Left colon (tissue), 2 donors: ENCODE measurements around the gene DOP1A. TPM values are rescaled to one million over a fixed set of nuclear protein-coding genes. Genes with fewer than 3 reads are reported as not detected.
A peak's percentile ranks its signal among the peaks of the same experiment; 100 is the strongest.

ENCODE experiments used
- ATAC-seq: fragments of 200-7000 bp; cut with Tn5 transposase; one replicate; pipeline ENCODE4 v1.9.1; 2020; ENCODE audit warnings: mild to moderate bottlenecking, moderate library complexity
- DNase-seq, 2 donors: peaks; one replicate each; pipeline ENCODE4 v3.0.0-alpha.2; 2020
- intact Hi-C, 2 donors: fragments of 100-400 bp; cut with DNase I in 1 of 2; cut with micrococcal nuclease in 1 of 2; formaldehyde crosslinking; loops; one replicate each; pipeline versions ENCODE4 v1.11.2 to v1.14.0; 2022; cut with DNase I, micrococcal nuclease
- total RNA-seq, 2 donors: library from RNA; stranded (reverse); fragmentation: NEBNext Ultra II Directional; extraction: Animal tissue kit (Norgen Biotek cat#: 25700); gene quantifications; one replicate each; pipeline ENCODE4 v1.2.1, GENCODE V29; 2021
- donor health status: DM: no; HTN: no; CAD: no.
- donor health status: DM: yes; HTN: yes; CAD: no.

DOP1A gene
- total RNA-seq, 2 donors from 2014 or later, result 30.8 to 34.5 TPM

- peak; percentile 21 for ATAC-seq
- intact Hi-C loops, result no loop called here
Observed at GRCh38 chr6:83071023-83071422, 3.6 kb downstream of the DOP1A start.

GRCh38 chr6:83071707-83072106, 4.2 kb downstream of the DOP1A start:
- DNase-seq, result no peak
- no peak for ATAC-seq
- intact Hi-C loops, result no loop called here

More at GRCh38 chr6:83071023-83071422, 3.6 kb downstream of the DOP1A start:
- DNase-seq, result peak in 1 of 2 donors; percentile 15

DNA sequence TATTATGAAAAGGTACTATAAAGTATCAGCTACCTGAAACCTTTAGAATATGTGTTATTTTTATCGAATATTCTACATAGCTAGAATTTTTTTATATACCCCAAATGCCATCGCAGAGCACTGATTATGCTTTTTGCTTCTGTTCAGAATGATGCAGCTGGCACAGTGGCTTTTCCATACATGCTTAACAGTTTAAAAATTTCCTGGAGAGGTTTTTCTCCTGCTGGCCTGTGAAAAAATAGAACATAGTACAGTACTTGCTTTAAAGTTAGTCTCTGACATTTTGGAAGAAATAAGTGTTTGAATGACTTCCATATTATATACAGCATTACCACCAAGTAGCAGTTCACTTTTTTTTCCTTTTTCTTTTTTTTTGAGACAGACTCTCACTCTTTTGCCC, 5.3 kb downstream of the DOP1A start:
- intact Hi-C loops, result no loop called here
- DNase-seq (no peak), ATAC-seq (no peak)

GRCh38 chr6:83073615-83074014, 6.1 kb downstream of the DOP1A start:
- DNase-seq, result no peak
- intact Hi-C loops, result no loop called here
- ATAC-seq, result no peak

- no peak for ATAC-seq
- intact Hi-C loops, result no loop called here
- no peak for DNase-seq
Observed at GRCh38 chr6:83083476-83083875, 16.0 kb downstream of the DOP1A start.

DNA sequence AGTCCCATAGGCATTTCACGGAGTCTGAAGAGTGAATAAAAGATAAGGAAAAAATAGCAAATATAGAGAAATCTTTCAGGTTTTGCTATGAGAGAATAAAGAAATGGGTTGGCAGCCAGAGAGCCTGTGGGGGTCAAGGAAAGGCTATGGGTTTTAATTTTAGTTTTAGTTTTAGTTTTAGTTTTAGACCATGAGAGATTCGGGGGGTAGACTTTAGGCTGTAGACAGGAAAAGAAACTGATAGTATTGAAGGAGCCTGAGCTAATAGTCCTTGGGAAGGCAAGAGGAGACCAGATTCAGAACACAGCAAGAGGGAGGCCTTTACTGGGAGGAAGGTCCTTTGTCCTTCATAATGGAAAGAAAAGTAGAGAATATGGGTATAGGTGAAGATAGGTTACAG, 19.3 kb downstream of the DOP1A start:
- intact Hi-C loops, result no loop called here
- ATAC-seq (no peak), DNase-seq (no peak)

- intact Hi-C loops, result no loop called here
- ATAC-seq (no peak), DNase-seq (no peak)
Observed at GRCh38 chr6:83092756-83093399, 25.4 kb downstream of the DOP1A start.

- intact Hi-C loops, result no loop called here
- no peak for ATAC-seq
- no peak for DNase-seq
Observed at GRCh38 chr6:83096791-83097190, 29.3 kb downstream of the DOP1A start.

GRCh38 chr6:83097204-83097603, 29.7 kb downstream of the DOP1A start:
- DNase-seq, result no peak
- intact Hi-C loops, result no loop called here
- no peak for ATAC-seq

DNA sequence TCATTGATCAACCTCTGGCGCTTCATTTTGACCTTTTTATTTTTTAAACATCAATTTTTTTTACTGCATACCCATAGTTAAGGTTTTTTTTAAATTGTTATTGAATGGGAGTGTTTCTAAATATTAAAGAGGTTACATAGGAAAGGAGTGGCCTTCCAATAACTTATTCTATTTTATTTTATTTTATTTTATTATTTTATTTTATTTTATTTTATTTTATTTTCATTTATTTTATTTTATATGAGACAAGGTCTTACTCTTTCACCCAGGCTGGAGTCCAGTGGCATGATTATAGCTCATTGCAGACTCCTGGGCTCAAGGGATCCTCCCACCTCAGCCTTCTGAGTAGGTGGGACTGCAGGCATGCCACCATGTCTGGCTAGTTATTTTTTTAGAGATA, 30.2 kb downstream of the DOP1A start:
- ATAC-seq, result no peak
- intact Hi-C loops, result no loop called here
- no peak for DNase-seq

- no peak for ATAC-seq
- intact Hi-C loops, result no loop called here
- no peak for DNase-seq
Observed at GRCh38 chr6:83098589-83098988, 31.1 kb downstream of the DOP1A start.

DNA sequence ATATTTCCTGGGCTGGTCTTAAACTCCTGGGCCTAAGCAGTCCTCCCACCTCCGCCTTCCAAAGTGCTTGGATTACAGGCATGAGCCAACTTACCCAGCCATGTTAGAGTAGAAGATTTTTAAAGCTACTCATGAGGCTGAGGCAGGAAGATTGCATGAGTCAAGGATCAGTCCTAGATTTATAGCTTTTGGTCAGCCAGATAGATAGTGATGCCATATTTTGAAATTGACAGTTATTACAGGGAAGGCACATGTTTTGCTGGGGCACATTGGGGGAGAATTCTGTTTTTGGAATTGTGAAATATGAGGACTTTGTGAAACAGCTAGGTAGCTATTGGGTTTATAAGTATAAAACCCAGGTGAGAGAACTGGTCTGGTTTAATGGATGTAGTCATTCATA, 40.9 kb downstream of the DOP1A start:
- intact Hi-C loops, result no loop called here
- DNase-seq, result no peak
- ATAC-seq, result no peak

GRCh38 chr6:83113258-83113657, 45.8 kb downstream of the DOP1A start:
- DNase-seq (no peak), ATAC-seq (no peak)
- intact Hi-C loops, result no loop called here

GRCh38 chr6:83114164-83114563, 46.7 kb downstream of the DOP1A start:
- intact Hi-C loops, result no loop called here

DNA sequence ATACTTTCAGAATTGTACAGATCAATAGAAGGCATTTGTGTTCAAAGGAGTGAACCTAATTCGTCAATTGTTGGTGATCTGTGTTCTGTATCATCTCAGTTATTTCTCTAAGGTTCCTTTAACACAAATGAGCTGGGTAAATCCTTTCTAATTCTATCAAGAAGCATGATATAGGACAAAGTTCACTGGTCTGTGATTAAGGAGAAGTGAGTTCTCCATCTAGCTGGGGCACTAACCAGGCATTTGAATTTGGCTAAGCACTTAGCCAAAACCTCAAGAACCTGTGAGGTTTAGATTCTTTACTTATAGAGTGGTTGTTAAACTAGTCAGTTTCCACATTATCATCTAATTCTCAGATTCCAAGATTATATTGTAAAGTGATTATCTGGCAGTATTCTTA, 50.3 kb downstream of the DOP1A start:
- DNase-seq (no peak), ATAC-seq (no peak)
- intact Hi-C loops, result no loop called here

More at GRCh38 chr6:83114164-83114563, 46.7 kb downstream of the DOP1A start:
- ATAC-seq (no peak), DNase-seq (no peak)

- intact Hi-C loops, result no loop called here
- DNase-seq (no peak), ATAC-seq (no peak)
Observed at GRCh38 chr6:83119742-83120300, 52.4 kb downstream of the DOP1A start.

DNA sequence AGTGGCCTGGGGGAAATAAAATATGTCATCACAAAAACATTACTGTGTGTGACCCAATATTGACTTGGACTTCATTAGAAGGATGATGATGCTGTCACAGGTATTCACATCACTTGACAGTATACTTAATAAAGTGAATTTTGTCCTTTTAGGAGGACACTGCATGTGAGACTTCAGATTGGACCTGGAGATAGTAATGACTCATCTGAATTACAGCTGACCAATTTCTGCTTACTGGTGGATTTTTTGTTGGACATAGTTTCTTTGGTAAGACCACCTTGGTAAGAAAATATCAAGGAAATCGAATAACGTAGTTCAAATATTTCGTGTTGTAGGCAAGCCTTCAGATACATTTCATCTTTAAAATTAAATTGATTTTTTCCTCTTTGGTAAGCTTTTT, 57.1 kb downstream of the DOP1A start:
- intact Hi-C loops, result no loop called here

DNA sequence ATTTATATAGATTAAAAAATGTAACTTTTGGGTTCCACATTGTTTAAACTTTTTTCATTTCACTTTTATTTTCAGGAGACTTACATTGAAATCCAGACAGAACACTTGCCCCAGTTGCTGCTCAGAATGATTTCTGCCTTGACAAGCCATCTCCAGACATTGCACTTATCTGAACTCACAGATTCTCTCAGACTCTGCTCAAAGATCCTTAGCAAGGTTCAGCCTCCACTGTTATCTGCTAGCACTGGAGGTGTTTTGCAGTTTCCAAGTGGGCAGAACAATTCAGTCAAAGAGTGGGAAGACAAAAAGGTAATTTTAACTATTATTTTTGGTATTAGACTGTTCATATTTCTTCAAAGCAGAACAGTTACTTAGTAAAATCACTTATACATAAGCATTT, 58.0 kb downstream of the DOP1A start:
- intact Hi-C loops, result no loop called here
- ATAC-seq (no peak), DNase-seq (no peak)

More for the DNA sequence above, 57.1 kb downstream of the DOP1A start:
- ATAC-seq, result no peak
- no peak for DNase-seq

DNA sequence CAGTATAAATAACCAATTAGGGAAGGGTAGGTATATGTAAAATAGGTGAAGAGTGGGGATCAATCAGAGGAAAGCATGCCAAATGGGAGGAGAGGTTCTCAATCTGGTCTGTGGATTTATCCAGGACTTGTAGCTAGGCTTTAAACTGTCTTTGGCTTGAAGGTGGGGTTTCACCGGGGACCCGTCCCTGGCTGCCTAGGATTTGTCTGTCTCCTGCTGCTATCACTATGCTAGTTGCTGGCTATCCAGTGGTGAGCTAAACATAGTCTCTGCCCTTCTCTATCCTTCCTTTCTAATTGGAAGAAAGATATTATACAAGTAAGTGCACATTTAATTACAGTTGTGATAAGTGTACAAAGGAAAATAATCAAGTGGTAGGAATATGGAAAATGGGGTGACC, 58.8 kb downstream of the DOP1A start:
- intact Hi-C loops, result no loop called here
- no peak for ATAC-seq
- no peak for DNase-seq

GRCh38 chr6:83126807-83127206, 59.3 kb downstream of the DOP1A start:
- no peak for DNase-seq
- ATAC-seq, result no peak
- intact Hi-C loops, result no loop called here

- ATAC-seq (no peak), DNase-seq (no peak)
- intact Hi-C loops, result no loop called here
Observed at GRCh38 chr6:83127258-83127657, 59.8 kb downstream of the DOP1A start.
